Coronary artery (tissue), 2 donors: Measurements from ENCODE around the gene IL6R.
"Not testable (repeated sequence)": the region's sequence is repeated elsewhere in the genome, so short reads cannot be mapped to it uniquely, and the experiment has no call there.

Experiments used
- DNase-seq: peaks from one replicate; pipeline ENCODE4 v3.0.0-alpha.2; 2017; ENCODE audit warnings: low spot score
- H3K27ac ChIP-seq, 2 donors: fragments of 200-600 bp; sonication (generic); one replicate each; pipeline ENCODE4 v1.5.1; 2016 to 2019
- H3K4me3 ChIP-seq: fragments of 200-600 bp; sonication (generic); 2 replicates; pipeline ENCODE4 v1.5.1; 2016; ENCODE audit warnings: mild to moderate bottlenecking, moderate library complexity
- TF ChIP-seq, protein P1 (sequence below): fragments of 200-600 bp; sonication (generic); IDR thresholded peaks from one replicate; pipeline ENCODE4 v1.5.1; 2019; ENCODE audit warnings: antibody characterized with exemption

Gene IL6R

DNA sequence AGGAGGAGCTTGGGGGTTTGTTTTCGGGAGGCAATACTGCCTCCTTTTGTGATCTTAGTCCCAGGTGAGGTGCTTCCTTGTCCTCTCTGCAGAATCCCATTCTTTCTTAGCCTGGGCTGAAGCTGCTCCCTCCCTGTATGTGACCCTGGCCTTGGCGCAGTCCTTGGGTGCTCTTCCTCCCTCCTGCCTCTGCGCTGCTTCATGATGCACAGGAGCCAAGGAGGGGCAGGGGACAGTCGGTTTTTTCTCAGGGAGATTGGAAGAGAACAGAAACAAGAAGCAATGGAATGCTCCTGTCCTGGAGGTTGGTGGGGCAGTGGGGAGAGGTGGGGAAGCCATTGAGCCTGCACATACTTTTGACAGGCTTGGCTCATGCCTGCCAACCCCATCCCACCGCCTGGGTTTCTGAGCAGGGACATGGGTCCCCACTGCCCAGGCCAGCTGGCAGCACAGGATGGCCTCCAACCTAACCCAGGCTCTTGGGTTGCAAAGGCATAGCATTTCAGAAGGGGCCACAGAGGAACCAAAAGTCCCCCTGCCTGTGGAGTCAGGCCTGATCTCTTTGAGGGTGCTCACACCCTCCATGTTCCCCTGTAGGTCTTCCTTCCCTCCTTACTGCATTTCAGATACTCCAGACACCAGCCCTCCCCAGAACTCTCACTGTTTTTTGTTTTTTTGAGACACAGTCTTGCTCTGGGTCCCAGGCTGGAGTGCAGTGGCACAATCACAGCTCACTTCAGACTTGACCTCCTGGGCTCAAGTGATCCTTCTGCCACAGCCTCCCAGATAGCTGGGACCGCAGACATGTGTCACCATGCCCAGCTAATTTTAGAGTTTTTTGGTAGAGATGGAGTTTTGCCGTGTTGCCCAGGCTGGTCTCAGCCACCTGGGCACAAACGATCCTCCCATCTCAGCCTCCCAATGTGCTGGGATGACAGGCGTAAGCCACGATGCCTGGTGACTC lies 16.1 kb downstream of the IL6R start:
- no peak for DNase-seq
- TF ChIP-seq, protein P1, sequence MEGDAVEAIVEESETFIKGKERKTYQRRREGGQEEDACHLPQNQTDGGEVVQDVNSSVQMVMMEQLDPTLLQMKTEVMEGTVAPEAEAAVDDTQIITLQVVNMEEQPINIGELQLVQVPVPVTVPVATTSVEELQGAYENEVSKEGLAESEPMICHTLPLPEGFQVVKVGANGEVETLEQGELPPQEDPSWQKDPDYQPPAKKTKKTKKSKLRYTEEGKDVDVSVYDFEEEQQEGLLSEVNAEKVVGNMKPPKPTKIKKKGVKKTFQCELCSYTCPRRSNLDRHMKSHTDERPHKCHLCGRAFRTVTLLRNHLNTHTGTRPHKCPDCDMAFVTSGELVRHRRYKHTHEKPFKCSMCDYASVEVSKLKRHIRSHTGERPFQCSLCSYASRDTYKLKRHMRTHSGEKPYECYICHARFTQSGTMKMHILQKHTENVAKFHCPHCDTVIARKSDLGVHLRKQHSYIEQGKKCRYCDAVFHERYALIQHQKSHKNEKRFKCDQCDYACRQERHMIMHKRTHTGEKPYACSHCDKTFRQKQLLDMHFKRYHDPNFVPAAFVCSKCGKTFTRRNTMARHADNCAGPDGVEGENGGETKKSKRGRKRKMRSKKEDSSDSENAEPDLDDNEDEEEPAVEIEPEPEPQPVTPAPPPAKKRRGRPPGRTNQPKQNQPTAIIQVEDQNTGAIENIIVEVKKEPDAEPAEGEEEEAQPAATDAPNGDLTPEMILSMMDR = no peak
- H3K4me3 ChIP-seq = no peak overlapping the region
- peak overlapping the region; percentile 99 for H3K27ac ChIP-seq

DNA sequence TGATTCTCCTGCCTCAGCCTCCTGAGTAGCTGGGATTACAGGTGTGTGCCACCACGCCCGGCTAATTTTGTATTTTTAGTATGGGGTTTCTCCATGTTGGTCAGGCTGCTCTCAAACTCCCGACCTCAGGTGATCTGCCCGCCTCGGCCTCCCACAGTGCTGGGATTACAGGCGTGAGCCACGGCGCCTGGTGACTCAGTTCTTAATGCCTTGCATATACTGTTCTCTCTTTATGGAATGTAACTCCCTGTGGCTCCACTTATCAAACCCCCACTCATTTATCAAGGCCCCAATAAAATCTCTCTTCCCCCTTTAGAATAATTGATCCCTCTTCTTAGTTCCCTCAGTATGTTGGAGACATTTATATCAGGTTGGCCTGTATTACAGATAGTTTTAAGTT lies 16.9 kb downstream of the IL6R start:
- not testable (repeated sequence) for H3K4me3 ChIP-seq, DNase-seq, H3K27ac ChIP-seq

DNA sequence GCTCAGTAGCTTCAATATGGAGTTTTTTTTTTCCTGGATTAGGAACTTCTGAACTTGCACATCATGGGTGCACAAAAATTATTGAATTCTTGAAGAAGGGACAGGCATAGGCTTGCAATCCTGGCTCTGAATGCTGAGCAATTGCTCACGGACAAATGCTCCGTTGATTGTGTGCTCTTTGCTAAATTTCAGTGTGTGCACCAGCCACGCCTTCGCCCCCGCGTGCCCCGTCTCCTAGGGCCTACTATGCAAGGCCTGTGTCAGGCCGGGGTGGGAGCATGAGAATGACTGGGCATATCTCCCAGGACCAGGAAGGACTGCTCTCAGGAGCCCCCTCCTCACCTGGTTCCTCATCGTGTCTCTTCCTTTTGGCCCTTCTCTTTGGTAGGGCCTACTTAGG lies 17.4 kb downstream of the IL6R start:
- Histone ChIP-seq H3K4me3 (no peak overlapping the region), H3K27ac (peak overlapping the region in 1 of 2 donors; percentile 65)
- TF ChIP-seq, protein P1 = no peak
- DNase-seq = no peak

DNA sequence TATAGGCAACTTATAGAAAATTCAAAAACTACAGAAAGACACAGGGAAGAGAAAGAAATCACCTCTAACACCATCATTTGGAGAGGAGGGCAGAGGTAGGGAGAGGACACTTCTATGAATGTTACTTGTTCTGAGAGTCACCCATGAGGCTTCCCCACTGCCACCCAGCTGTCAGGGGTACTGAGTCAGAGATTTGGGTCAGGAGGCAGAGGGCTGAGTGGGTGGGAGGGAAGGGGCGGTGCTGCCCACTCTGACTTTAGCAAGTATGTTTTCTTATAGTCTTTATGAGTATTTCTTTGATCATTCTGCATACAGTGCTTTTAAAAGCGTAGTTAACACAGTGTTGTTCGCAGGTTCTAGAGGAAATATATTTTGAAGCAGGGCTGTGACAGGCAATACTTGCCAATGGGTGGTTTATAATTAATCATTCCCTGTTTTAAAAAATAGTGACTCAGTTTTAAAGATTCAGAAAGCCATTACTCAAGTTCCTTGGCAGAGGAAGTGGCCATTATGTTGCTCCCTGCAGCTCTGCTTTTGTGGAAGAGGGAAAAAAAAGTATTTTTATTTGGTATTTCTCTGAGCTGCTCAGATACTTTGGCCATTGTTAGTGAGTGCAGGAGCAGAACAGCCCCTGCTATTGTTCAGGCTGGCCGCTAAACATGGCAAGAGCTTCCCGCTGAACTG lies 18.3 kb downstream of the IL6R start:
- TF ChIP-seq, protein P1 = no peak
- DNase-seq = no peak
- Histone ChIP-seq H3K27ac (peak overlapping the region; percentile 45 to 73), H3K4me3 (no peak overlapping the region)

DNA sequence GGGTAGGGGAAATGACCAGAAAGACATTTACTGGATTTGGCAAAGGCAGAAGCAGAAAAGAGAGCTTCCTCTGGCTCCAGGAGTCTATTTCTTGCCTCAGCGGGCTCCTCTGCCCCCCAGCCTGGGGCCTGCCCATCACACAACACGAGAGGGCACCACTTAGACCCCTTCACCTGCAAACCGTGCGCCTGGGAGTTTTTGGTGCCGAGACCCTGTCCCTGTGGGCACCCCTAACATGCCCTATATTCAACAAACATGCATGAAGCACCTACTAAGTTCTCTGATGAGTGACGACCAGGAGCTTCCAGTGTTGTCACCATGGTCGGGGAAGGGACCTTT lies 18.8 kb downstream of the IL6R start:
- peak overlapping the region; percentile 45 to 73 for H3K27ac ChIP-seq

DNA sequence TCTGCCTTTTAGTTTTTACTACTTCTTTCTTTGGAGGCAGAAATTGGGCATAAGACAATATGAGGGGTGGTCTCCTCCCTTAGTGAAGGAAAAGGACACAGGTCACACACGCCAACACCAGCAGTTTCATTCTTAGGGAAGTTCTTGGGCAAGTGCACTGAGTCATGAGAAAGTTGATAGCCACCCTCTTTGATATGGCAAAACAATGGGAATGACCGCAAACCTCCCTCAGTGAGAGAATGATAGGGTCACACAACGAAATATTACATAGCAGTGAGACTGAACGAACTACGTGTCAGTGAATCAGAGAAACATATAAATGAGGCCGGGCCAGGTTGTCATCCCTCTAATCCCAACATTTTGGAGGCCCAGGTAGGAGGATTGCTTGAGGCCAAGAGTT lies 20.0 kb downstream of the IL6R start:
- DNase-seq = no peak
- no peak overlapping the region for H3K27ac ChIP-seq

More for the DNA sequence above, 18.8 kb downstream of the IL6R start:
- TF ChIP-seq, protein P1 = no peak
- DNase-seq = no peak
- H3K4me3 ChIP-seq = no peak overlapping the region

More for the DNA sequence above, 20.0 kb downstream of the IL6R start:
- no peak overlapping the region for H3K4me3 ChIP-seq
- TF ChIP-seq, protein P1 = no peak
